Neural cell (in vitro differentiated cells): ENCODE data around the gene CRYGN. TPM values are rescaled to one million over a fixed set of nuclear protein-coding genes. Genes with fewer than 3 reads are reported as not detected.
A peak's percentile ranks its signal among the peaks of the same experiment; 100 is the strongest.

Source experiments
- H2AFZ ChIP-seq: fragments of 200-600, 300-800 bp; sonication (generic), shearing (Covaris generic); 2 replicates; pipeline ENCODE4 v1.6.0; 2014; ENCODE audit warnings: low read depth, mild to moderate bottlenecking, antibody characterized with exemption, low read length, moderate library complexity
- H3F3A ChIP-seq: fragments of 200-600 bp; shearing (Covaris generic); 2 replicates; pipeline ENCODE4 v1.6.1; 2016; ENCODE audit warnings: mild to moderate bottlenecking, moderate library complexity, mixed read lengths, antibody characterized with exemption, low read length; ENCODE audit not compliant: insufficient read depth, poor library complexity, severe bottlenecking
- H3K27ac ChIP-seq: fragments of 200-600, 300-800 bp; sonication (generic), shearing (Covaris generic); 2 replicates; pipeline ENCODE4 v1.5.1; 2014; ENCODE audit warnings: mild to moderate bottlenecking, low read length, moderate library complexity
- H3K27me3 ChIP-seq: fragments of 300-800, 200-600 bp; sonication (generic), shearing (Covaris generic); 2 replicates; pipeline ENCODE4 v1.6.0; 2014; ENCODE audit warnings: mild to moderate bottlenecking, low read depth, low read length, moderate library complexity; ENCODE audit not compliant: insufficient read depth
- H3K36me3 ChIP-seq: fragments of 300-800, 200-600 bp; sonication (generic), shearing (Covaris generic); 2 replicates; pipeline ENCODE4 v1.5.1; 2014; ENCODE audit warnings: mild to moderate bottlenecking, antibody characterized with exemption, low read length, moderate library complexity; ENCODE audit not compliant: insufficient read depth
- H3K4me2 ChIP-seq: fragments of 300-800, 200-600 bp; sonication (generic), shearing (Covaris generic); 2 replicates; pipeline ENCODE4 v1.6.0; 2014; ENCODE audit warnings: mild to moderate bottlenecking, low read length
- H3K4me3 ChIP-seq: fragments of 300-800, 200-600 bp; sonication (generic), shearing (Covaris generic); 2 replicates; pipeline ENCODE4 v1.5.1; 2014; ENCODE audit warnings: mild to moderate bottlenecking, low read length, moderate library complexity
- H3K79me2 ChIP-seq: fragments of 200-600 bp; shearing (Covaris generic); replicated peaks from 2 replicates; pipeline ENCODE4 v1.6.0; 2014; ENCODE audit warnings: mild to moderate bottlenecking, low read length, moderate library complexity; ENCODE audit not compliant: insufficient read depth
- H3K9ac ChIP-seq: fragments of 300-800, 200-600 bp; sonication (generic), shearing (Covaris generic); 2 replicates; pipeline ENCODE4 v1.6.1; 2016; ENCODE audit warnings: mild to moderate bottlenecking, low read length, mixed read lengths
- H3K9me2 ChIP-seq: fragments of 200-600 bp; shearing (Covaris generic); 2 replicates; pipeline ENCODE4 v1.6.1; 2016; ENCODE audit warnings: mild to moderate bottlenecking, low read length, mixed read lengths; ENCODE audit not compliant: insufficient read depth
- H3K9me3 ChIP-seq: fragments of 200-600, 300-800 bp; sonication (generic), shearing (Covaris generic); 2 replicates; pipeline ENCODE4 v1.6.1; 2016; ENCODE audit warnings: mild to moderate bottlenecking, mixed run types, low read length, moderate library complexity, mixed read lengths
- H4K20me1 ChIP-seq: fragments of 200-600 bp; shearing (Covaris generic); 2 replicates; pipeline ENCODE4 v1.6.1; 2016; ENCODE audit warnings: mild to moderate bottlenecking, mixed run types; ENCODE audit not compliant: insufficient read depth
- EP300 ChIP-seq: fragments of 450-650 bp; conservative IDR thresholded peaks from 2 replicates; pipeline ENCODE4 v1.6.1; 2014; ENCODE audit warnings: antibody characterized with exemption, mild to moderate bottlenecking, moderate library complexity; ENCODE audit not compliant: poor library complexity, severe bottlenecking
- EZH2 ChIP-seq: fragments of 200-600, 300-800 bp; shearing (Covaris generic), sonication (generic); IDR thresholded peaks from 2 replicates; pipeline ENCODE4 v1.6.1; 2014; ENCODE audit warnings: antibody characterized with exemption, low read length, borderline replicate concordance, mild to moderate bottlenecking; ENCODE audit not compliant: insufficient read depth, poor library complexity, severe bottlenecking
- MXI1 ChIP-seq: fragments of 450-650 bp; conservative IDR thresholded peaks from 2 replicates; pipeline ENCODE4 v1.6.1; 2014; ENCODE audit warnings: antibody characterized with exemption, mild to moderate bottlenecking; ENCODE audit not compliant: poor library complexity, severe bottlenecking
- POLR2AphosphoS5 ChIP-seq: IDR thresholded peaks from 2 replicates; pipeline ENCODE4 v1.6.1; 2012
- RAD21 ChIP-seq: fragments of 450-650 bp; conservative IDR thresholded peaks from 2 replicates; pipeline ENCODE4 v1.6.1; 2014; ENCODE audit warnings: antibody characterized with exemption, mild to moderate bottlenecking, moderate library complexity
- SMC3 ChIP-seq: fragments of 450-650 bp; conservative IDR thresholded peaks from 2 replicates; pipeline ENCODE4 v1.6.1; 2014; ENCODE audit warnings: antibody characterized with exemption, mild to moderate bottlenecking, moderate library complexity; ENCODE audit not compliant: poor library complexity
- TAF1 ChIP-seq: IDR thresholded peaks from 2 replicates; pipeline ENCODE4 v1.6.1; 2012; ENCODE audit warnings: low read depth
- polyA minus RNA-seq: library from RNA; depleted of rRNA, polyadenylated mRNA; stranded (reverse); fragments of >200 nt; gene quantifications from 2 replicates; pipeline ENCODE4 v1.2.3, GENCODE V29; 2014
- polyA plus RNA-seq: library from polyadenylated mRNA; depleted of rRNA; stranded (reverse); fragments of >200 nt; gene quantifications from 2 replicates; pipeline ENCODE4 v1.2.3, GENCODE V29; 2014
- TF ChIP-seq, protein P1 (sequence below): IDR thresholded peaks from 2 replicates; pipeline ENCODE4 v1.6.1; 2012; ENCODE audit warnings: borderline replicate concordance
- TF ChIP-seq, protein P2 (sequence below): fragments of 450-650 bp; IDR thresholded peaks from 2 replicates; pipeline ENCODE4 v1.5.1; 2014; ENCODE audit warnings: antibody characterized with exemption, mild to moderate bottlenecking, moderate library complexity; ENCODE audit not compliant: poor library complexity, severe bottlenecking

CRYGN gene, protein sequence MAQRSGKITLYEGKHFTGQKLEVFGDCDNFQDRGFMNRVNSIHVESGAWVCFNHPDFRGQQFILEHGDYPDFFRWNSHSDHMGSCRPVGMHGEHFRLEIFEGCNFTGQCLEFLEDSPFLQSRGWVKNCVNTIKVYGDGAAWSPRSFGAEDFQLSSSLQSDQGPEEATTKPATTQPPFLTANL
- polyA plus RNA-seq, result not detected in 2 replicates
- not detected in 2 replicates for polyA minus RNA-seq

DNA sequence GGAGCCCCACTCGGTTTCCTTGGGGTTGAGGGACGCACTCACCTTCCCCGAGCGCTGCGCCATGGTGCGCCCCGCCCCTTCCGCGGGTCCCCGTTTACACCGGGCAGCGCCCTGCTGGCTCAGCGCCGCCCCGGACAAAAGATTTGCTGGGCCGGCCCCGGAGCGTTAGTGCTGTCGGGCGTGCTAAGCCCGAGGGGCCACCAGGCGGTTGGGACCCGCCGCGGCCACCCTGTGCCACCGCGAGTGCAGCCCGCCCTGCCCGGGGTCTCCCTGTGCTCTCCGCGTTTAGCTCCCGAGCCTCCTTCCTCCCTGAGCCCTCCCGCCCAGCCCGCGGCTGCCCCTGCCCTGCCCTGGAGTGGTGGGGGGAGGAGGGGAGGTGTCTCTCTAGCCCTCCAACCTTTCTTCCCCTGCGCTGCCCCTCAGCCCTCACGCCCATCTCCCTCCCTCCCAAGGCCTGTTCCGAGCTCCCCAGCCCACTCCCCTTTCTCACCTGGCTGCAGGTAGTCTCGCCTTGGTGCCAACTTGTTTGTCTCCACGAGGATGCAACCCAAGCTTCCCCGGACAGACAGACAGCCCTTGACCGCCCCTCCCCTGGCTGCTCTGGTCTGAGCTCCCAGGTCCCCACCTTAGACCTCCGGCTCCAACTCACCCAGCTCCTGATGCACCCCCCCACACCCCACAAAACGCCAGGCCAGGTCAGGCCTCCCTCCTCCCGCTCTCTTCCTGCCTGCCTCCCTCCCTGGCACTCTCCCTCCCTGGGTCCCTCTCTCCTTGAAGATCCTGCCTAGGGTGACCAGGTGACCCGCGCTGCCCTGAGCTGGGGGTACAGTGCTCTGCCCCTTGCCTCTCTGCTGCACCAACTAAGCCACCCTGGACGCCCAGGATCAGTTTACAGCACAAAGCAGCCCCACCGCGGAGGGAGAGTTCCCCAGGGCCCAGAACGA, at the start of gene CRYGN:
Gene CRYGN (minus strand): TSS at position 287 of the 944 bp plus-strand sequence. CDS start 224 bp downstream, at position 63.
- no peaks in the 10 kb centered on the region for H3K36me3 ChIP-seq
- no peaks in the 10 kb centered on the region for H3K9me2 ChIP-seq
- peaks cover 15% of the 10 kb centered on the region for H3K27me3 ChIP-seq
- no peak within 1 kb of the TSS for H3K27ac ChIP-seq
- H3K79me2 ChIP-seq, result no peaks in the 10 kb centered on the region
- H3K9me3 ChIP-seq, result no peaks in the 10 kb centered on the region
- no peaks in the 10 kb centered on the region for H3F3A ChIP-seq
- H3K4me3 ChIP-seq, result peak within 1 kb of the TSS; percentile 56
- no peaks in the 10 kb centered on the region for H4K20me1 ChIP-seq
- no peak within 1 kb of the TSS for H3K9ac ChIP-seq
- H2AFZ ChIP-seq, result no peak within 1 kb of the TSS
- H3K4me2 ChIP-seq, result no peak within 1 kb of the TSS
- TF ChIP-seq RAD21, result no peak

DNA sequence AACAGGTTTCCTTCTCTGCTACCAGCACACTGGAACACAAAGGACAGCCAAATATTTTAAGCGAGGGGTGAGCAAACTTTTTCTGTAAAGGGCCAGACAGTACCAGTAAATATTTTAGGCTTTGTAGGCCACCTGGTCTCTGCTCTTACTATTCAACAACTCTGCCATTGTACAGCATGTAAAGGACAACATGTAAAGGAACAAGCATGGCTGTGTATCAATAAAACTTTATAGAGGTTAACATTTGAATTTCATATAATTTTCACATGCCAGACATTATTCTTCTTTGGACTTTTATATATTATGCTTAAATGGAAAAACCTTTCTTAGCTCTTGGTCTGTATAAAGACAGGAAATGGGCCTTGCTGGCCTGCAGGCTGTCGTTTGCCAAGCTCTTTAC, 49.6 kb upstream of the CRYGN start:
- no peaks in the 10 kb centered on the region for H3K27me3 ChIP-seq
- H3K9ac ChIP-seq, result no peak overlapping the region
- H3K36me3 ChIP-seq, result peaks cover 4% of the 10 kb centered on the region
- no peaks in the 10 kb centered on the region for H4K20me1 ChIP-seq
- H3K9me3 ChIP-seq, result no peaks in the 10 kb centered on the region
- H3K4me2 ChIP-seq, result no peak overlapping the region
- no peak for TF ChIP-seq EP300
- TF ChIP-seq, protein P1, sequence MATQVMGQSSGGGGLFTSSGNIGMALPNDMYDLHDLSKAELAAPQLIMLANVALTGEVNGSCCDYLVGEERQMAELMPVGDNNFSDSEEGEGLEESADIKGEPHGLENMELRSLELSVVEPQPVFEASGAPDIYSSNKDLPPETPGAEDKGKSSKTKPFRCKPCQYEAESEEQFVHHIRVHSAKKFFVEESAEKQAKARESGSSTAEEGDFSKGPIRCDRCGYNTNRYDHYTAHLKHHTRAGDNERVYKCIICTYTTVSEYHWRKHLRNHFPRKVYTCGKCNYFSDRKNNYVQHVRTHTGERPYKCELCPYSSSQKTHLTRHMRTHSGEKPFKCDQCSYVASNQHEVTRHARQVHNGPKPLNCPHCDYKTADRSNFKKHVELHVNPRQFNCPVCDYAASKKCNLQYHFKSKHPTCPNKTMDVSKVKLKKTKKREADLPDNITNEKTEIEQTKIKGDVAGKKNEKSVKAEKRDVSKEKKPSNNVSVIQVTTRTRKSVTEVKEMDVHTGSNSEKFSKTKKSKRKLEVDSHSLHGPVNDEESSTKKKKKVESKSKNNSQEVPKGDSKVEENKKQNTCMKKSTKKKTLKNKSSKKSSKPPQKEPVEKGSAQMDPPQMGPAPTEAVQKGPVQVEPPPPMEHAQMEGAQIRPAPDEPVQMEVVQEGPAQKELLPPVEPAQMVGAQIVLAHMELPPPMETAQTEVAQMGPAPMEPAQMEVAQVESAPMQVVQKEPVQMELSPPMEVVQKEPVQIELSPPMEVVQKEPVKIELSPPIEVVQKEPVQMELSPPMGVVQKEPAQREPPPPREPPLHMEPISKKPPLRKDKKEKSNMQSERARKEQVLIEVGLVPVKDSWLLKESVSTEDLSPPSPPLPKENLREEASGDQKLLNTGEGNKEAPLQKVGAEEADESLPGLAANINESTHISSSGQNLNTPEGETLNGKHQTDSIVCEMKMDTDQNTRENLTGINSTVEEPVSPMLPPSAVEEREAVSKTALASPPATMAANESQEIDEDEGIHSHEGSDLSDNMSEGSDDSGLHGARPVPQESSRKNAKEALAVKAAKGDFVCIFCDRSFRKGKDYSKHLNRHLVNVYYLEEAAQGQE, result no peak
- no peak for TF ChIP-seq SMC3
- no peak for TF ChIP-seq EZH2
- TF ChIP-seq MXI1, result no peak
- no peak for TF ChIP-seq RAD21
- TF ChIP-seq, protein P2, sequence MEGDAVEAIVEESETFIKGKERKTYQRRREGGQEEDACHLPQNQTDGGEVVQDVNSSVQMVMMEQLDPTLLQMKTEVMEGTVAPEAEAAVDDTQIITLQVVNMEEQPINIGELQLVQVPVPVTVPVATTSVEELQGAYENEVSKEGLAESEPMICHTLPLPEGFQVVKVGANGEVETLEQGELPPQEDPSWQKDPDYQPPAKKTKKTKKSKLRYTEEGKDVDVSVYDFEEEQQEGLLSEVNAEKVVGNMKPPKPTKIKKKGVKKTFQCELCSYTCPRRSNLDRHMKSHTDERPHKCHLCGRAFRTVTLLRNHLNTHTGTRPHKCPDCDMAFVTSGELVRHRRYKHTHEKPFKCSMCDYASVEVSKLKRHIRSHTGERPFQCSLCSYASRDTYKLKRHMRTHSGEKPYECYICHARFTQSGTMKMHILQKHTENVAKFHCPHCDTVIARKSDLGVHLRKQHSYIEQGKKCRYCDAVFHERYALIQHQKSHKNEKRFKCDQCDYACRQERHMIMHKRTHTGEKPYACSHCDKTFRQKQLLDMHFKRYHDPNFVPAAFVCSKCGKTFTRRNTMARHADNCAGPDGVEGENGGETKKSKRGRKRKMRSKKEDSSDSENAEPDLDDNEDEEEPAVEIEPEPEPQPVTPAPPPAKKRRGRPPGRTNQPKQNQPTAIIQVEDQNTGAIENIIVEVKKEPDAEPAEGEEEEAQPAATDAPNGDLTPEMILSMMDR, result no peak
- TF ChIP-seq POLR2AphosphoS5, result no peak
- TF ChIP-seq TAF1, result no peak
- H2AFZ ChIP-seq, result no peak overlapping the region
- no peaks in the 10 kb centered on the region for H3K9me2 ChIP-seq
- H3F3A ChIP-seq, result no peaks in the 10 kb centered on the region
- peaks cover 8% of the 10 kb centered on the region for H3K79me2 ChIP-seq
- no peak overlapping the region for H3K4me3 ChIP-seq
- no peak overlapping the region for H3K27ac ChIP-seq
